Lung microvascular endothelial cell (primary cell): ENCODE measurements around the gene MUSK. TPM values are rescaled to one million over a fixed set of nuclear protein-coding genes. Genes with fewer than 3 reads are reported as not detected.

Experiments used
- total RNA-seq: library from RNA; depleted of rRNA; stranded (reverse); fragments of >200 nt; gene quantifications from 2 replicates; pipeline ENCODE4 v1.2.1, GENCODE V29; 2014

MUSK gene
- total RNA-seq, 1 donor from 2014 or later = not detected

Other genes starting within 250 kb of the MUSK start
- gene SVEP1, start 89.0 kb upstream of the MUSK start, total RNA-seq = under 0.01 TPM in 2 replicates